CD8-positive, alpha-beta memory T cell (primary cell): ENCODE measurements around the gene C1orf35. TPM values are rescaled to one million over a fixed set of nuclear protein-coding genes. Genes with fewer than 3 reads are reported as not detected.
A peak's percentile ranks its signal among the peaks of the same experiment; 100 is the strongest.

Source experiments
- CTCF ChIA-PET: fragments of 350-600 bp; sonication (Branson Sonifier 250); formaldehyde crosslinking; loops from one replicate; lab custom pipeline; 2021; ENCODE audit warnings: antibody characterized with exemption; lab: Charles Lee
- POLR2A ChIA-PET: fragments of 350-600 bp; sonication (Branson Sonifier 250); formaldehyde crosslinking; loops from one replicate; lab custom pipeline; 2021; ENCODE audit warnings: antibody characterized with exemption; lab: Charles Lee
- DNase-seq, 5 donors: peaks; one replicate each; pipeline versions ENCODE4 v3.0.0 to v3.0.0-alpha.2; 2020 to 2022; ENCODE audit warnings: mixed read lengths in 1 of 5
- H3K27ac ChIP-seq: one replicate; pipeline ENCODE4 v1.7.0; 2013; ENCODE audit warnings: low read depth, mild to moderate bottlenecking, low read length, moderate library complexity
- H3K27me3 ChIP-seq: 2 replicates; pipeline ENCODE4 v1.7.0; 2013; ENCODE audit warnings: low read length, mild to moderate bottlenecking; ENCODE audit not compliant: insufficient read depth, poor library complexity, severe bottlenecking
- H3K36me3 ChIP-seq: 2 replicates; pipeline ENCODE4 v1.7.0; 2013; ENCODE audit warnings: mild to moderate bottlenecking, low read length, moderate library complexity; ENCODE audit not compliant: insufficient read depth
- H3K4me1 ChIP-seq: 2 replicates; pipeline ENCODE4 v1.7.0; 2013; ENCODE audit warnings: mild to moderate bottlenecking, low read length, moderate library complexity; ENCODE audit not compliant: insufficient read depth
- H3K4me3 ChIP-seq: 2 replicates; pipeline ENCODE4 v1.7.0; 2013; ENCODE audit warnings: mild to moderate bottlenecking, low read length
- H3K9me3 ChIP-seq: 2 replicates; pipeline ENCODE4 v1.7.0; 2013; ENCODE audit warnings: mild to moderate bottlenecking, low read length
- H3K27ac Mint-ChIP-seq, 8 donors: one replicate each; pipeline ENCODE4 v1.8.0; 2020 to 2021; ENCODE audit warnings: mixed read lengths in 8 of 8, mild to moderate bottlenecking in 6 of 8, inconsistent platforms in 3 of 8, moderate library complexity in 3 of 8
- H3K27me3 Mint-ChIP-seq, 2 donors: one replicate each; pipeline ENCODE4 v1.8.0; 2020 to 2021; ENCODE audit warnings: mixed read lengths in 2 of 2, mild to moderate bottlenecking in 1 of 2, moderate library complexity in 1 of 2
- H3K36me3 Mint-ChIP-seq, 3 donors: one replicate each; pipeline ENCODE4 v1.8.0; 2020 to 2021; ENCODE audit warnings: mixed read lengths in 3 of 3, inconsistent platforms in 1 of 3, mild to moderate bottlenecking in 1 of 3
- H3K4me1 Mint-ChIP-seq, 3 donors: one replicate each; pipeline ENCODE4 v1.8.0; 2020 to 2021; ENCODE audit warnings: mixed read lengths in 3 of 3, inconsistent platforms in 1 of 3, mild to moderate bottlenecking in 1 of 3
- H3K4me3 Mint-ChIP-seq, 7 donors: one replicate each; pipeline ENCODE4 v1.8.0; 2020 to 2021; ENCODE audit warnings: mixed read lengths in 7 of 7, mild to moderate bottlenecking in 6 of 7, moderate library complexity in 4 of 7, inconsistent platforms in 2 of 7
- H3K9me3 Mint-ChIP-seq, 5 donors: one replicate each; pipeline ENCODE4 v1.8.0; 2020 to 2022; ENCODE audit warnings: mixed read lengths in 5 of 5, mild to moderate bottlenecking in 3 of 5, moderate library complexity in 2 of 5, inconsistent platforms in 1 of 5
- polyA plus RNA-seq: library from polyadenylated mRNA; unstranded; fragments of 300-500 nt; fragmentation: Illumina TruSeq; gene quantifications from one replicate; pipeline ENCODE4 v1.2.3, GENCODE V29; 2021
- total RNA-seq, 2 experiments: library from RNA; stranded (reverse); gene quantifications; one replicate each; pipeline ENCODE4 v1.2.3, GENCODE V29; 2021

The C1orf35 gene
- total and polyA plus RNA-seq, 3 experiments from 2014 or later = 21.4 to 29.2 (median 28.7) TPM

DNA sequence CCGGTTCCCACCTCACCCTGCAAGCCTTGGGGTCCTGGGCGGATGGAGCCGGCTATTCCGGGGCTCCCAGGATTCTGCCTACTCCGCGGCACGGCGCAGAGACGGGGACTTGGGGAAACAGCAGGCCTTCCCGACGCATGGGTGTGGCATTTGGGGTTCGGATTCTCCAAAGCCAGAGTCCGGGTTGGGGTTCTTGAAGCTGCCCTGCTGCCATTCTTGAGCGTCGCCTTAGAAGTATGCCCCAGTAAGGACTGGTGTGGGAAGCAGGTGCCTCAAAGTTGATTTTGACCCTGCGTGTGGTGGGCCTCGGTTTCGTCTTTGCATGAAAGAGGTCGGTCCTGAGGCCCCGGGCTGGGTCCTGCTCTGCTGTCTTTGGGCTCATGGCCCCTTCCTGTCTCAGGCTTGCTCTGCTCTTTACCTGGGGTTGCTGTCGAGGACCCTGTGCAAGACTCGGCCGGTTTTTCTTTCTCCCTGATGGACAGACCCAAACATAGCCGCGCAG lies 37.6 kb upstream of the C1orf35 start:
- H3K9me3 ChIP-seq = no peaks in the 10 kb centered on the region
- Mint-ChIP-seq H3K27ac (peak overlapping the region; percentile 98 to 100 (median 99)), H3K36me3 (peaks cover 0 to 43% (median 3%) of the 10 kb centered on the region in 3 donors), H3K27me3 (peaks cover 0 to 4% of the 10 kb centered on the region in 2 donors), H3K4me3 (peak overlapping the region; percentile 91 to 99 (median 98)), H3K9me3 (no peaks in the 10 kb centered on the region), H3K4me1 (peaks cover 60 to 79% (median 63%) of the 10 kb centered on the region in 3 donors)
- no peak for DNase-seq
- peaks cover 57% of the 10 kb centered on the region for H3K4me1 ChIP-seq
- ChIA-PET POLR2A (interaction anchor here (0.7 to 7.8 kb wide), 7 partner anchors 16 to 353 kb away, joined by 3 to 69 read pairs (median 3); partner anchors contain the start of gene IBA57), CTCF (interaction anchor here (0.9 to 6.3 kb wide), 4 partner anchors 10 to 141 kb away, joined by 3 to 57 read pairs (median 4); partner anchors contain the start of gene IBA57)
- H3K27me3 ChIP-seq = no peaks in the 10 kb centered on the region
- peak overlapping the region; percentile 86 for H3K4me3 ChIP-seq
- peak overlapping the region; percentile 98 for H3K27ac ChIP-seq
- H3K36me3 ChIP-seq = peaks cover 8% of the 10 kb centered on the region

- Mint-ChIP-seq H3K27ac (peak within 1 kb of the TSS; percentile 98 to 100 (median 99)), H3K4me3 (peak within 1 kb of the TSS; percentile 91 to 99 (median 98)), H3K36me3 (peaks cover 0 to 40% (median 3%) of the 10 kb centered on the region in 3 donors), H3K9me3 (no peaks in the 10 kb centered on the region), H3K27me3 (peaks cover 0 to 4% of the 10 kb centered on the region in 2 donors), H3K4me1 (peaks cover 60 to 75% (median 61%) of the 10 kb centered on the region in 3 donors)
- Histone ChIP-seq H3K27ac (peak within 1 kb of the TSS; percentile 98), H3K36me3 (peaks cover 8% of the 10 kb centered on the region), H3K27me3 (no peaks in the 10 kb centered on the region), H3K4me3 (peak within 1 kb of the TSS; percentile 86), H3K9me3 (no peaks in the 10 kb centered on the region), H3K4me1 (peaks cover 51% of the 10 kb centered on the region)
- CTCF ChIA-PET = interaction anchor here (0.8 to 6.3 kb wide), 6 partner anchors 9 to 141 kb away, joined by 3 to 57 read pairs (median 4); partner anchors contain the start of gene IBA57
- DNase-seq = peak; percentile 100
- POLR2A ChIA-PET = interaction anchor here (0.7 to 7.8 kb wide), 7 partner anchors 17 to 352 kb away, joined by 3 to 69 read pairs (median 3); partner anchors contain the start of gene IBA57
Observed at GRCh38 chr1:228139931-228140723, 37.0 kb upstream of the C1orf35 start, which contains the start of gene GUK1. Gene GUK1, plus strand, starts transcription at chr1:228140279. Its CDS starts 24 bp downstream, at chr1:228140303.

DNA sequence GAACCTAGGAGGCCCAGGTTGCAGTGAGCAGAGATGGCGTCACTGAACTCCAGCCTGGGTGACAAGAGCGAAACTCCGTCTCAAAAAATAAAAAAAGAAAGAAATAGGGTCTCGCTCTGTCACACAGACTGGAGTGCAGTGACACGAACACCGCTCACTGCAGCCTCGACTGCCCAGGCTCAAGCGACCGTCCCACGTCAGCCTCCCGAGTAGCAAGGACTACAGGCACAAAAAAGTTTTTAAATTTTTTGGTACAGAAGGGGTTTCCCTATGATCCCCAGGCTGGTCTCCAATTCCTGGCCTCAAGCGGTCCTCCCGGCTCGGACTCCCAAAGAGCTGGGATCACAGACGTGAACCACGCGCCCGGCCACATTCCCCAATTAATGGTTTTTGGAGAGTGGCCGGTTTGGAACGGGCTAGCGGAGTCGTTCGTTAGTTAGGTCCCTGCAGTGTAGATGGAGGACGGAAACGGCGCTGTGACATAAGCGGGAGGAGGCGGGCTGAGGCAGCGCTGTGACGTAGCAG lies 36.3 kb upstream of the C1orf35 start:
- Histone ChIP-seq H3K9me3 (no peaks in the 10 kb centered on the region), H3K4me3 (peak overlapping the region; percentile 82), H3K4me1 (peaks cover 44% of the 10 kb centered on the region), H3K36me3 (peaks cover 8% of the 10 kb centered on the region), H3K27me3 (no peaks in the 10 kb centered on the region), H3K27ac (peak overlapping the region; percentile 96)
- Mint-ChIP-seq H3K27me3 (peaks cover 0 to 5% of the 10 kb centered on the region in 2 donors), H3K9me3 (no peaks in the 10 kb centered on the region), H3K27ac (peak overlapping the region; percentile 98 to 100 (median 99)), H3K4me3 (peak overlapping the region; percentile 91 to 99 (median 98)), H3K36me3 (peaks cover 0 to 37% (median 3%) of the 10 kb centered on the region in 3 donors), H3K4me1 (peaks cover 56 to 70% (median 57%) of the 10 kb centered on the region in 3 donors)
- ChIA-PET POLR2A (interaction anchor here (0.6 to 7.8 kb wide), 4 partner anchors 14 to 34 kb away, joined by 3 to 69 read pairs (median 4); partner anchors contain the start of gene IBA57), CTCF (interaction anchor here (0.8 to 6.3 kb wide), 4 partner anchors 9 to 140 kb away, joined by 3 to 57 read pairs (median 5); partner anchors contain the start of gene IBA57)
- DNase-seq = no peak

DNA sequence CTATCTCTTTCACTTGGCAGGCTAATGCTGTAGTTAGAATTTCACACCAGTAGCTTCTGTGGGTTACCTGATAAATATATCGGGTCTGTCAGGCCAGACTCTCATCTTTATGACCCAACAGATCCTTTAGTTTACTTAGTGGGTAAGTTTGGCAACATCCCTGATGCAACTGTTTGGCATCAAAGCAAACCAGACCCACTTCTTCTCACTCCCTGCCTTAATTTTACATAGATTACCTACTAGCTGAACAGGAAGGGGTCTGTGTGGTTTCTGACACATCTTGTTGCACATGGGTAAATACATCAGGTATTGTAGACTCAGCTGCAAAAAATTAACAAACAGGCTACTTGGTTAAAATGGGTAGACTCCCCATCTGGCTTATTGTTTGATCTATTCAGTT lies 33.8 kb upstream of the C1orf35 start:
- Mint-ChIP-seq H3K36me3 (peaks cover 0 to 19% (median 0%) of the 10 kb centered on the region in 3 donors), H3K4me3 (peak overlapping the region; percentile 23 to 61 (median 53)), H3K27me3 (peaks cover 0 to 7% of the 10 kb centered on the region in 2 donors), H3K4me1 (peaks cover 32 to 46% (median 34%) of the 10 kb centered on the region in 3 donors), H3K9me3 (no peaks in the 10 kb centered on the region), H3K27ac (peak overlapping the region; percentile 84 to 97 (median 94))
- DNase-seq = peak in 2 of 5 donors; percentile 52 to 65
- CTCF ChIA-PET = interaction anchor here (1.8 to 6.3 kb wide), 3 partner anchors 27 to 43 kb away, joined by 4 to 57 read pairs (median 5); partner anchors contain the start of genes IBA57 and MRPL55
- H3K4me3 ChIP-seq = no peak overlapping the region
- H3K27me3 ChIP-seq = no peaks in the 10 kb centered on the region
- peaks cover 5% of the 10 kb centered on the region for H3K36me3 ChIP-seq
- H3K9me3 ChIP-seq = no peaks in the 10 kb centered on the region
- no peak overlapping the region for H3K27ac ChIP-seq
- H3K4me1 ChIP-seq = peaks cover 18% of the 10 kb centered on the region
- POLR2A ChIA-PET = interaction anchor here (1.1 to 7.8 kb wide), 3 partner anchors 11 to 270 kb away, joined by 3 to 69 read pairs (median 4); partner anchors contain the start of genes IBA57 and TRIM11

DNA sequence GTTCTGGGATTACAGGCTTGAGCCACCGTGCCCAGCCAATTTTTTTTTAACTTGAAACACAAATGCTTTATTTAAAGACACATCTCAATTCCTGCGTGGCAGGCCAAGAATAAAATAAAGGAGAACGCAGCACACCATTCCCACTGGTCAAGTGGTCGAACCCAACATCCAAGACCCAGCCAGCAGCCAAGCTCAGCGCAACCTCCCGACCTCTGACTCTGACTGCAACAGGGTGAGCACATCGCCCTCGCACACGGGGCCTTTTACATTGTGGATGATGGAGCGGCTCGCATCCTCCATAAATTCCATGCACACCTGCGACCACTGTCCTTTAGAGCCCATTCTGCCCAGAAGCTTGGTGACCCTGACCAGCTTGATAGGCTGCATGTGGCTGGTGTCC lies 31.5 kb upstream of the C1orf35 start:
- Mint-ChIP-seq H3K27me3 (peaks cover 4 to 8% of the 10 kb centered on the region in 2 donors), H3K36me3 (peaks cover 0 to 1% (median 0%) of the 10 kb centered on the region in 3 donors), H3K4me3 (no peak overlapping the region), H3K4me1 (peaks cover 24 to 34% (median 32%) of the 10 kb centered on the region in 3 donors), H3K9me3 (no peaks in the 10 kb centered on the region), H3K27ac (peak overlapping the region in 2 of 8 donors; percentile 42 to 50)
- CTCF ChIA-PET = interaction anchor here (1.8 kb wide), 1 partner anchor 79 kb away, joined by 4 read pairs; no protein-coding TSS in a partner anchor
- no peak for DNase-seq
- POLR2A ChIA-PET = no interaction called here
- Histone ChIP-seq H3K27me3 (no peaks in the 10 kb centered on the region), H3K4me3 (no peak overlapping the region), H3K4me1 (peaks cover 6% of the 10 kb centered on the region), H3K36me3 (no peaks in the 10 kb centered on the region), H3K9me3 (no peaks in the 10 kb centered on the region), H3K27ac (no peak overlapping the region)

DNA sequence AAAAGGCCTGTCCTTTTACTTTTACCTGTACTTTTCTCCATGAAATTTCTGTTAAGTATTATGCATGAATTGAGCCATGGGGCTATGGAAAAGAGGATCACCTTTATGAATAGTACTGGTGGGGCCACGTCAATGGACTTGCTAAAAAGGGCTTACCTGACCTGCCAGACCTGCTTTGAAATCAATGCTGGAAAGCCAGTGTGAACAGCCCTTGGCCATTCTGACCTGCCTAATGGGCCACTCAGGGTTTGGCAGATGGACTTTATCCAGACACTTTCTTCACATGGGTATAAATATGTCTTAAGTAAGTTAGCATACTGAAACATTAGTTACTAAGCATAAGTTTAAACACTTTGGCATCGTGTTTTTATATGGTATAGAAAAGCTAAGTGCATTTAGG lies 28.6 kb upstream of the C1orf35 start:
- H3K27me3 Mint-ChIP-seq = peaks cover 8 to 9% of the 10 kb centered on the region in 2 donors
- no peak for DNase-seq
- no peaks in the 10 kb centered on the region for H3K27me3 ChIP-seq
- H3K9me3 ChIP-seq = no peaks in the 10 kb centered on the region
- H3K27ac ChIP-seq = no peak overlapping the region
- POLR2A ChIA-PET = interaction anchor here (0.6 kb wide), 1 partner anchor 359 kb away, joined by 3 read pairs; no protein-coding TSS in a partner anchor
- H3K9me3 Mint-ChIP-seq = no peaks in the 10 kb centered on the region
- H3K27ac Mint-ChIP-seq = no peak overlapping the region
- CTCF ChIA-PET = interaction anchor here (1.1 to 5.3 kb wide), 6 partner anchors 11 to 384 kb away, joined by 3 to 59 read pairs (median 9); partner anchors contain the start of gene IBA57
- no peak overlapping the region for H3K4me3 Mint-ChIP-seq
- peaks cover 13 to 19% (median 14%) of the 10 kb centered on the region in 3 donors for H3K4me1 Mint-ChIP-seq
- no peaks in the 10 kb centered on the region for H3K36me3 Mint-ChIP-seq
- no peak overlapping the region for H3K4me3 ChIP-seq
- no peaks in the 10 kb centered on the region for H3K4me1 ChIP-seq
- no peaks in the 10 kb centered on the region for H3K36me3 ChIP-seq

- no peaks in the 10 kb centered on the region for H3K4me1 Mint-ChIP-seq
- H3K27ac ChIP-seq = no peak overlapping the region
- peaks cover under 1 to 6% of the 10 kb centered on the region in 2 donors for H3K27me3 Mint-ChIP-seq
- no peak overlapping the region for H3K4me3 Mint-ChIP-seq
- no peaks in the 10 kb centered on the region for H3K9me3 Mint-ChIP-seq
- no peak for DNase-seq
- H3K4me3 ChIP-seq = no peak overlapping the region
- H3K36me3 Mint-ChIP-seq = no peaks in the 10 kb centered on the region
- no peak overlapping the region for H3K27ac Mint-ChIP-seq
- H3K36me3 ChIP-seq = no peaks in the 10 kb centered on the region
- CTCF ChIA-PET = no interaction called here
- POLR2A ChIA-PET = no interaction called here
- H3K27me3 ChIP-seq = no peaks in the 10 kb centered on the region
- no peaks in the 10 kb centered on the region for H3K9me3 ChIP-seq
- no peaks in the 10 kb centered on the region for H3K4me1 ChIP-seq
Observed at GRCh38 chr1:228125185-228125584, 22.1 kb upstream of the C1orf35 start.
